Stimulated activated naive CD8-positive, alpha-beta T cell treated with anti-CD3 and anti-CD28 coated beads, Interleukin-15, amount 100 ng/mL, for 72 hours (primary cell): ENCODE data around the gene APRT.
"Not testable (repeated sequence)": the region's sequence is repeated elsewhere in the genome, so short reads cannot be mapped to it uniquely, and the experiment has no call there.

ENCODE experiments used
- ATAC-seq: fragments of 150-1000 bp; cut with Tn5 transposase; 2 replicates; pipeline ENCODE4 v1.10.0; 2021; ENCODE audit warnings: mild to moderate bottlenecking, moderate library complexity
- DNase-seq, 2 donors: peaks; one replicate each; pipeline ENCODE4 v3.0.0; 2021 to 2022
- H3K27ac Mint-ChIP-seq, 2 donors: one replicate each; pipeline ENCODE4 v1.8.0; 2022; ENCODE audit warnings: mild to moderate bottlenecking in 2 of 2, mixed read lengths in 2 of 2, moderate library complexity in 2 of 2
- H3K27me3 Mint-ChIP-seq: one replicate; pipeline ENCODE4 v1.8.0; 2022; ENCODE audit warnings: mixed read lengths
- H3K4me1 Mint-ChIP-seq: one replicate; pipeline ENCODE4 v1.8.0; 2022; ENCODE audit warnings: mild to moderate bottlenecking, mixed read lengths
- H3K4me3 Mint-ChIP-seq, 2 donors: one replicate each; pipeline ENCODE4 v1.8.0; 2022; ENCODE audit warnings: mild to moderate bottlenecking in 2 of 2, mixed read lengths in 2 of 2, moderate library complexity in 1 of 2
- H3K9me3 Mint-ChIP-seq, 2 donors: one replicate each; pipeline ENCODE4 v1.8.0; 2022; ENCODE audit warnings: mixed read lengths in 2 of 2

Gene APRT

GRCh38 chr16:88834670-88835069, 22.9 kb upstream of the APRT start:
- Mint-ChIP-seq H3K4me1 (no peaks in the 10 kb centered on the region), H3K4me3 (no peak overlapping the region), H3K27me3 (no peaks in the 10 kb centered on the region), H3K27ac (no peak overlapping the region), H3K9me3 (no peaks in the 10 kb centered on the region)
- no peak for ATAC-seq
- no peak for DNase-seq

- Mint-ChIP-seq H3K9me3 (no peaks in the 10 kb centered on the region), H3K27me3 (no peaks in the 10 kb centered on the region), H3K27ac (no peak overlapping the region), H3K4me1 (no peaks in the 10 kb centered on the region), H3K4me3 (no peak overlapping the region)
- DNase-seq, result no peak
- no peak for ATAC-seq
Observed at GRCh38 chr16:88833086-88833485, 21.4 kb upstream of the APRT start.

- Mint-ChIP-seq H3K4me1 (no peaks in the 10 kb centered on the region), H3K9me3 (no peaks in the 10 kb centered on the region), H3K4me3 (no peak overlapping the region), H3K27me3 (no peaks in the 10 kb centered on the region), H3K27ac (no peak overlapping the region)
- no peak for DNase-seq
- ATAC-seq, result no peak
Observed at GRCh38 chr16:88831838-88832237, 20.1 kb upstream of the APRT start.

- peak overlapping the region in 1 of 2 donors; percentile 48 for H3K27ac Mint-ChIP-seq
- H3K9me3 Mint-ChIP-seq, result no peaks in the 10 kb centered on the region
- ATAC-seq (no peak), DNase-seq (no peak)
- H3K27me3 Mint-ChIP-seq, result no peaks in the 10 kb centered on the region
- no peaks in the 10 kb centered on the region for H3K4me1 Mint-ChIP-seq
- H3K4me3 Mint-ChIP-seq, result no peak overlapping the region
Observed at GRCh38 chr16:88830783-88831182, 19.1 kb upstream of the APRT start.

GRCh38 chr16:88830258-88830657, 18.5 kb upstream of the APRT start:
- Mint-ChIP-seq H3K27ac (no peak overlapping the region), H3K9me3 (no peaks in the 10 kb centered on the region), H3K4me3 (no peak overlapping the region), H3K27me3 (no peaks in the 10 kb centered on the region), H3K4me1 (no peaks in the 10 kb centered on the region)
- ATAC-seq (no peak), DNase-seq (no peak)

GRCh38 chr16:88828711-88829110, 17.0 kb upstream of the APRT start:
- Mint-ChIP-seq H3K9me3 (no peaks in the 10 kb centered on the region), H3K4me1 (no peaks in the 10 kb centered on the region), H3K27me3 (no peaks in the 10 kb centered on the region), H3K27ac (no peak overlapping the region), H3K4me3 (no peak overlapping the region)
- DNase-seq (no peak), ATAC-seq (no peak)

- DNase-seq, result no peak
- no peak overlapping the region for H3K27ac Mint-ChIP-seq
- no peaks in the 10 kb centered on the region for H3K9me3 Mint-ChIP-seq
- H3K27me3 Mint-ChIP-seq, result no peaks in the 10 kb centered on the region
- no peaks in the 10 kb centered on the region for H3K4me1 Mint-ChIP-seq
- ATAC-seq, result no peak
- H3K4me3 Mint-ChIP-seq, result no peak overlapping the region
Observed at GRCh38 chr16:88827727-88828126, 16.0 kb upstream of the APRT start.

- no peaks in the 10 kb centered on the region for H3K9me3 Mint-ChIP-seq
- no peaks in the 10 kb centered on the region for H3K27me3 Mint-ChIP-seq
- no peak overlapping the region for H3K4me3 Mint-ChIP-seq
- DNase-seq (no peak), ATAC-seq (peak; percentile 36)
- peak overlapping the region; percentile 19 to 35 for H3K27ac Mint-ChIP-seq
- H3K4me1 Mint-ChIP-seq, result no peaks in the 10 kb centered on the region
Observed at GRCh38 chr16:88826070-88826840, 14.5 kb upstream of the APRT start.

- ATAC-seq, result peak; percentile 48
- no peak overlapping the region for H3K4me3 Mint-ChIP-seq
Observed at GRCh38 chr16:88825146-88825545, 13.4 kb upstream of the APRT start.

GRCh38 chr16:88824256-88825077, 12.7 kb upstream of the APRT start:
- Mint-ChIP-seq H3K9me3 (no peaks in the 10 kb centered on the region), H3K27me3 (no peaks in the 10 kb centered on the region), H3K4me1 (no peaks in the 10 kb centered on the region), H3K4me3 (no peak overlapping the region), H3K27ac (peak overlapping the region in 1 of 2 donors; percentile 36)
- ATAC-seq, result peak; percentile 2
- no peak for DNase-seq

More at GRCh38 chr16:88825146-88825545, 13.4 kb upstream of the APRT start:
- Mint-ChIP-seq H3K4me1 (no peaks in the 10 kb centered on the region), H3K9me3 (no peaks in the 10 kb centered on the region), H3K27me3 (no peaks in the 10 kb centered on the region), H3K27ac (no peak overlapping the region)
- no peak for DNase-seq

GRCh38 chr16:88823646-88824045, 11.9 kb upstream of the APRT start:
- not testable (repeated sequence) for H3K27me3 Mint-ChIP-seq, H3K4me3 Mint-ChIP-seq, H3K9me3 Mint-ChIP-seq, H3K27ac Mint-ChIP-seq, DNase-seq, ATAC-seq, H3K4me1 Mint-ChIP-seq

- Mint-ChIP-seq H3K4me1 (no peaks in the 10 kb centered on the region), H3K4me3 (no peak overlapping the region), H3K9me3 (no peaks in the 10 kb centered on the region), H3K27ac (no peak overlapping the region), H3K27me3 (no peaks in the 10 kb centered on the region)
- DNase-seq, result no peak
- ATAC-seq, result no peak
Observed at GRCh38 chr16:88822281-88823040, 10.7 kb upstream of the APRT start.

GRCh38 chr16:88821168-88821850, 9.6 kb upstream of the APRT start:
- Mint-ChIP-seq H3K9me3 (no peaks in the 10 kb centered on the region), H3K27ac (peak overlapping the region in 1 of 2 donors; percentile 12), H3K27me3 (no peaks in the 10 kb centered on the region), H3K4me1 (no peaks in the 10 kb centered on the region), H3K4me3 (no peak overlapping the region)
- no peak for DNase-seq
- no peak for ATAC-seq

GRCh38 chr16:88820385-88821025, 8.8 kb upstream of the APRT start:
- Mint-ChIP-seq H3K27ac (peak overlapping the region in 1 of 2 donors; percentile 12), H3K27me3 (no peaks in the 10 kb centered on the region), H3K4me3 (no peak overlapping the region), H3K9me3 (no peaks in the 10 kb centered on the region), H3K4me1 (no peaks in the 10 kb centered on the region)
- ATAC-seq (no peak), DNase-seq (no peak)

GRCh38 chr16:88819126-88819525, 7.4 kb upstream of the APRT start:
- Mint-ChIP-seq H3K27ac (peak overlapping the region in 1 of 2 donors; percentile 27), H3K4me3 (no peak overlapping the region), H3K27me3 (no peaks in the 10 kb centered on the region), H3K4me1 (no peaks in the 10 kb centered on the region), H3K9me3 (no peaks in the 10 kb centered on the region)
- ATAC-seq (no peak), DNase-seq (no peak)
